ENCODE results near the gene MS4A12. TPM values are rescaled to one million over a fixed set of nuclear protein-coding genes. Genes with fewer than 3 reads are reported as not detected.
"Not testable (repeated sequence)": the region's sequence is repeated elsewhere in the genome, so short reads cannot be mapped to it uniquely, and the experiment has no call there.

MS4A12 gene
- total and polyA plus RNA-seq, 2 of the 8 experiments (the other 6 are each of a cell fraction or from before 2014, with no cell fraction given), result 0.14 to 0.39 TPM

DNA sequence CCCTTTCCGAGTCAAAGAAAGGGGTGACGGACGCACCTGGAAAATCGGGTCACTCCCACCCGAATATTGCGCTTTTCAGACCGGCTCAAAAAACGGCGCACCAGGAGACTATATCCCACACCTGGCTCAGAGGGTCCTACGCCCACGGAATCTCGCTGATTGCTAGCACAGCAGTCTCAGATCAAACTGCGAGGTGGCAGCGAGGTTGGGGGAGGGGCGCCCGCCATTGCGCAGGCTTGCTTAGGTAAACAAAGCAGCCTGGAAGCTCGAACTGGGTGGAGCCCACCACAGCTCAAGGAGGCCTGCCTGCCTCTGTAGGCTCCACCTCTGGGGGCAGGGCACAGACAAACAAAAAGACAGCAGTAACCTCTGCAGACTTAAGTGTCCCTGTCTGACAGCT is 39.8 kb downstream of the MS4A12 start:
- not testable (repeated sequence) for H2BK20ac ChIP-seq (ENCODE audit: low read length); H4K5ac ChIP-seq (ENCODE audit: insufficient read length, low read depth, low read length); H4K8ac ChIP-seq (ENCODE audit: extremely low read depth, insufficient read depth, low read length)

DNA sequence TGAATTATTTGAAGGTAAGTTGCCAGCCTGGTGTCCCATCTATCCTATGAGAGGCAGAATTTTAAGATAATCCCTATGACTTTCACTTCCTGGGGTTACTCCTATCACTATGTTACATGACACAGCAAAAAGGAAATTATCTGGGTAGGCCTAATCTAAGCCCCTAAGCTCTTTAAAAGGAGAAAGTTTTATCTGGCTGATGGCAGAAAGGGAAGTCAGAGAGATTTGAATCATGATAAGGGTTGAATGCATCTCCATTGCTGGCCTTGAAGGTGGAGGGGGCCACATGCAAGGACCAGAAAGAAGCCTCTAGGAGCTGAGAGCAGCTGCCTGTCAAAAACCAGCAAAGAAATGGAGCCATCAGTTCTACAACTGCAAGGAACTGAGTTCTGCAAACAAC is 46.0 kb downstream of the MS4A12 start:
- H3K4me3 ChIP-seq (ENCODE audit: extremely low read depth in 1 of 4, insufficient read depth in 2 of 4, low read depth in 3 of 4, low read length in 4 of 4); H3K23me2 ChIP-seq (ENCODE audit: low read depth, low read length); H3K27me3 ChIP-seq (replicated peaks in 1 of 4; ENCODE audit: control insufficient read depth in 3 of 4, extremely low read depth in 1 of 4, insufficient read depth in 3 of 4, low read length in 3 of 4); H4K5ac ChIP-seq (ENCODE audit: insufficient read length, low read depth, low read length); FAIRE-seq; H3K9ac ChIP-seq (replicated peaks in 1 of 4; ENCODE audit: extremely low read depth in 1 of 4, low read depth in 3 of 4, low read length in 3 of 4); H4K20me1 ChIP-seq (replicated peaks in 1 of 2; ENCODE audit: control insufficient read depth in 1 of 2, insufficient read depth in 2 of 2, low read length in 2 of 2); H4K91ac ChIP-seq (replicated peaks; ENCODE audit: insufficient read length, low read length); H3K56ac ChIP-seq (replicated peaks; ENCODE audit: insufficient read length, low read depth, low read length); H4K8ac ChIP-seq (ENCODE audit: extremely low read depth, insufficient read depth, low read length); H3K9me3 ChIP-seq (ENCODE audit: insufficient read depth in 2 of 2, low read depth in 1 of 2, low read length in 1 of 2); H2BK120ac ChIP-seq (replicated peaks; ENCODE audit: low read depth, low read length); H3K14ac ChIP-seq (ENCODE audit: insufficient read length); H3K4me2 ChIP-seq (ENCODE audit: insufficient read depth in 1 of 2, low read depth in 2 of 2, low read length in 2 of 2); H3K18ac ChIP-seq (ENCODE audit: extremely low read depth, low read length); H2BK12ac ChIP-seq (ENCODE audit: low read depth, low read length); POLR2A ChIA-PET (ENCODE audit: partially characterized antibody); H3K4ac ChIP-seq (replicated peaks; ENCODE audit: insufficient read length, low read depth, low read length); H2BK20ac ChIP-seq (ENCODE audit: low read length); CTCF ChIA-PET (ENCODE audit: partially characterized antibody); H3K27ac ChIP-seq (ENCODE audit: low read depth, low read length); H3K23ac ChIP-seq (ENCODE audit: insufficient read length); H3K79me2 ChIP-seq (ENCODE audit: control insufficient read depth in 1 of 2, insufficient read depth in 2 of 2, low read length in 2 of 2); H3K4me1 ChIP-seq (replicated peaks in 1 of 4; ENCODE audit: control insufficient read depth in 3 of 4, insufficient read depth in 4 of 4, low read length in 3 of 4); H3K79me1 ChIP-seq (ENCODE audit: low read depth, low read length); H2BK15ac ChIP-seq (ENCODE audit: low read length); H2AFZ ChIP-seq (ENCODE audit: low read length); DNase-seq (ENCODE audit: low read depth in 1 of 2, low spot score in 2 of 2); H2BK5ac ChIP-seq (ENCODE audit: low read depth, low read length); H3K36me3 ChIP-seq (ENCODE audit: control insufficient read depth in 2 of 4, insufficient read depth in 4 of 4, low read length in 3 of 4); H2AK5ac ChIP-seq (ENCODE audit: low read depth, low read length): not testable (repeated sequence)

More for the DNA sequence above, 39.8 kb downstream of the MS4A12 start:
- H3K18ac ChIP-seq (ENCODE audit: extremely low read depth, low read length); H4K91ac ChIP-seq (replicated peaks; ENCODE audit: insufficient read length, low read length); H2AK5ac ChIP-seq (ENCODE audit: low read depth, low read length); H3K27me3 ChIP-seq (replicated peaks in 1 of 4; ENCODE audit: control insufficient read depth in 3 of 4, extremely low read depth in 1 of 4, insufficient read depth in 3 of 4, low read length in 3 of 4); H3K4me1 ChIP-seq (replicated peaks in 1 of 4; ENCODE audit: control insufficient read depth in 3 of 4, insufficient read depth in 4 of 4, low read length in 3 of 4); H2BK12ac ChIP-seq (ENCODE audit: low read depth, low read length); H3K4me3 ChIP-seq (ENCODE audit: extremely low read depth in 1 of 4, insufficient read depth in 2 of 4, low read depth in 3 of 4, low read length in 4 of 4); CTCF ChIA-PET (ENCODE audit: partially characterized antibody); H3K23ac ChIP-seq (ENCODE audit: insufficient read length); H3K4ac ChIP-seq (replicated peaks; ENCODE audit: insufficient read length, low read depth, low read length); H2BK120ac ChIP-seq (replicated peaks; ENCODE audit: low read depth, low read length); H3K79me2 ChIP-seq (ENCODE audit: control insufficient read depth in 1 of 2, insufficient read depth in 2 of 2, low read length in 2 of 2); POLR2A ChIA-PET (ENCODE audit: partially characterized antibody); H3K14ac ChIP-seq (ENCODE audit: insufficient read length); H3K36me3 ChIP-seq (ENCODE audit: control insufficient read depth in 2 of 4, insufficient read depth in 4 of 4, low read length in 3 of 4); H2BK5ac ChIP-seq (ENCODE audit: low read depth, low read length); H3K4me2 ChIP-seq (ENCODE audit: insufficient read depth in 1 of 2, low read depth in 2 of 2, low read length in 2 of 2); H4K20me1 ChIP-seq (replicated peaks in 1 of 2; ENCODE audit: control insufficient read depth in 1 of 2, insufficient read depth in 2 of 2, low read length in 2 of 2); H3K56ac ChIP-seq (replicated peaks; ENCODE audit: insufficient read length, low read depth, low read length); H3K9ac ChIP-seq (replicated peaks in 1 of 4; ENCODE audit: extremely low read depth in 1 of 4, low read depth in 3 of 4, low read length in 3 of 4); FAIRE-seq; DNase-seq (ENCODE audit: low read depth in 1 of 2, low spot score in 2 of 2); H3K23me2 ChIP-seq (ENCODE audit: low read depth, low read length); H3K27ac ChIP-seq (ENCODE audit: low read depth, low read length); H2AFZ ChIP-seq (ENCODE audit: low read length); H2BK15ac ChIP-seq (ENCODE audit: low read length); H3K79me1 ChIP-seq (ENCODE audit: low read depth, low read length): not testable (repeated sequence)
- H3K9me3 ChIP-seq (ENCODE audit: insufficient read depth in 2 of 2, low read depth in 1 of 2, low read length in 1 of 2), result peaks cover 10 to 15% of the 10 kb centered on the region in 2 experiments; a peak in 2 of 4 replicates
- WGBS, 2 experiments (ENCODE audit: extremely low coverage in 1 of 2, insufficient coverage in 1 of 2, insufficient read length in 1 of 2, insufficient replicate concordance in 2 of 2, low coverage in 1 of 2, low lambda C conversion rate in 2 of 2, missing lambda C conversion rate in 1 of 2), result 91% methylated on average over 15 of the region's 18 CpGs; no CpG with 5 or more reads in 1 of the 2 experiments
